ENCODE results near the gene ATP2C2. TPM values are rescaled to one million over a fixed set of nuclear protein-coding genes. Genes with fewer than 3 reads are reported as not detected.

ATP2C2 gene
- total and polyA plus RNA-seq, 4 donors = 21.3 to 96.8 (median 37.5) TPM

GRCh38 chr16:84460406-84461028, 92.2 kb downstream of the ATP2C2 start:
- H3K27ac ChIP-seq (ENCODE audit: low read depth in 1 of 2, low read length in 1 of 2) = no peak overlapping the region
- H3K9me3 ChIP-seq (ENCODE audit: control insufficient read depth in 4 of 4, insufficient read depth in 3 of 4, low read length in 3 of 4) = no peaks in the 10 kb centered on the region
- DNase-seq = no peak
- no peaks in the 10 kb centered on the region for H3K4me1 ChIP-seq (ENCODE audit: control insufficient read depth in 5 of 5, insufficient read depth in 5 of 5, low read length in 5 of 5)
- H3K9ac ChIP-seq (ENCODE audit: insufficient read depth in 1 of 2, low read length in 2 of 2) = no peak overlapping the region
- no peak for TF ChIP-seq CTCF (IDR thresholded peaks at IDR 0.05; ENCODE audit: control extremely low read depth, extremely low read depth)
- 83 to 85% methylated on average over 20 of the region's 20 CpGs for WGBS, 2 donors
- no peak overlapping the region for H3K4me3 ChIP-seq
- no peaks in the 10 kb centered on the region for H3K27me3 ChIP-seq (ENCODE audit: control insufficient read depth in 3 of 3, insufficient read depth in 3 of 3, low read length in 2 of 3)
- no peak for ATAC-seq (ENCODE audit: insufficient read depth, low FRiP score)
- peaks cover 0 to 24% (median 0%) of the 10 kb centered on the region in 4 donors for H3K36me3 ChIP-seq (ENCODE audit: control insufficient read depth in 4 of 4, insufficient read depth in 4 of 4, low read length in 4 of 4)

GRCh38 chr16:84461029-84461412, 92.7 kb downstream of the ATP2C2 start:
- Histone ChIP-seq H3K27ac (ENCODE audit: low read depth in 1 of 2, low read length in 1 of 2) (no peak overlapping the region), H3K9me3 (ENCODE audit: control insufficient read depth in 4 of 4, insufficient read depth in 3 of 4, low read length in 3 of 4) (no peaks in the 10 kb centered on the region), H3K4me3 (no peak overlapping the region), H3K36me3 (ENCODE audit: control insufficient read depth in 4 of 4, insufficient read depth in 4 of 4, low read length in 4 of 4) (peaks cover 0 to 24% (median 0%) of the 10 kb centered on the region in 4 donors), H3K9ac (ENCODE audit: insufficient read depth in 1 of 2, low read length in 2 of 2) (no peak overlapping the region), H3K27me3 (ENCODE audit: control insufficient read depth in 3 of 3, insufficient read depth in 3 of 3, low read length in 2 of 3) (no peaks in the 10 kb centered on the region), H3K4me1 (ENCODE audit: control insufficient read depth in 5 of 5, insufficient read depth in 5 of 5, low read length in 5 of 5) (no peaks in the 10 kb centered on the region)
- 78 to 79% methylated on average over 8 of the region's 8 CpGs for WGBS, 2 donors
- no peak for DNase-seq
- TF ChIP-seq CTCF (IDR thresholded peaks at IDR 0.05; ENCODE audit: control extremely low read depth, extremely low read depth) = no peak
- no peak for ATAC-seq (ENCODE audit: insufficient read depth, low FRiP score)

- H3K4me3 ChIP-seq = no peak overlapping the region
- no peak for TF ChIP-seq CTCF (IDR thresholded peaks at IDR 0.05; ENCODE audit: control extremely low read depth, extremely low read depth)
- DNase-seq = no peak
- H3K36me3 ChIP-seq (ENCODE audit: control insufficient read depth in 4 of 4, insufficient read depth in 4 of 4, low read length in 4 of 4) = peaks cover 0 to 24% (median 0%) of the 10 kb centered on the region in 4 donors
- H3K9ac ChIP-seq (ENCODE audit: insufficient read depth in 1 of 2, low read length in 2 of 2) = no peak overlapping the region
- no peaks in the 10 kb centered on the region for H3K4me1 ChIP-seq (ENCODE audit: control insufficient read depth in 5 of 5, insufficient read depth in 5 of 5, low read length in 5 of 5)
- H3K27me3 ChIP-seq (ENCODE audit: control insufficient read depth in 3 of 3, insufficient read depth in 3 of 3, low read length in 2 of 3) = no peaks in the 10 kb centered on the region
- no peak for ATAC-seq (ENCODE audit: insufficient read depth, low FRiP score)
- peaks cover 0 to 2% (median 0%) of the 10 kb centered on the region in 4 donors for H3K9me3 ChIP-seq (ENCODE audit: control insufficient read depth in 4 of 4, insufficient read depth in 3 of 4, low read length in 3 of 4)
- no peak overlapping the region for H3K27ac ChIP-seq (ENCODE audit: low read depth in 1 of 2, low read length in 1 of 2)
- WGBS, 2 donors = 92 to 93% methylated on average over 30 of the region's 30 CpGs
Measured at GRCh38 chr16:84461413-84462295, 93.3 kb downstream of the ATP2C2 start.
